Liver (tissue), 3 donors: ENCODE measurements around the gene TAC3.

Experiments used
- CTCF ChIP-seq: fragments of 150-350 bp; IDR thresholded peaks from 2 replicates; pipeline ENCODE4 v1.5.1; 2017; ENCODE audit warnings: improper control_type of control experiment, low read depth, low read length; ENCODE audit not compliant: missing input control
- JUND ChIP-seq, 2 donors: IDR thresholded peaks; 2 replicates each; pipeline ENCODE4 v1.6.1; 2016; ENCODE audit warnings: antibody characterized with exemption in 2 of 2
- MAX ChIP-seq: IDR thresholded peaks from 2 replicates; pipeline ENCODE4 v1.6.1; 2016; ENCODE audit warnings: antibody characterized with exemption
- REST ChIP-seq: IDR thresholded peaks from 2 replicates; pipeline ENCODE4 v1.6.1; 2016; ENCODE audit warnings: antibody characterized with exemption, mild to moderate bottlenecking
- TAF1 ChIP-seq: conservative IDR thresholded peaks from 2 replicates; pipeline ENCODE4 v1.6.1; 2016; ENCODE audit warnings: antibody characterized with exemption, mild to moderate bottlenecking
- YY1 ChIP-seq: IDR thresholded peaks from 2 replicates; pipeline ENCODE4 v1.6.1; 2016; ENCODE audit warnings: antibody characterized with exemption, mild to moderate bottlenecking
- donor health status: healthy.
- donor health status: healthy.

- TF ChIP-seq TAF1 (no peak), REST (no peak), JUND (IDR thresholded peaks at IDR 0.05) (no peak), CTCF (no peak), MAX (no peak), YY1 (no peak)
These were observed 40.9 kb upstream of the TAC3 start for GRCh38 chr12:57057067-57057751.
